ENCODE results near the gene GPC2.

The GPC2 gene

GRCh38 chr7:100122568-100122967 is 54.6 kb downstream of the GPC2 start:
- no peak for TF ChIP-seq MYC (IDR thresholded peaks at IDR 0.05; ENCODE audit: low read depth, low read length)
- no peak for TF ChIP-seq POLR2A (IDR thresholded peaks at IDR 0.05; ENCODE audit: extremely low read depth, insufficient read length)
- TF ChIP-seq, protein P1, sequence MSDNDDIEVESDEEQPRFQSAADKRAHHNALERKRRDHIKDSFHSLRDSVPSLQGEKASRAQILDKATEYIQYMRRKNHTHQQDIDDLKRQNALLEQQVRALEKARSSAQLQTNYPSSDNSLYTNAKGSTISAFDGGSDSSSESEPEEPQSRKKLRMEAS (IDR thresholded peaks at IDR 0.05; ENCODE audit: low read depth, low read length) = no peak
- TF ChIP-seq, protein P2, sequence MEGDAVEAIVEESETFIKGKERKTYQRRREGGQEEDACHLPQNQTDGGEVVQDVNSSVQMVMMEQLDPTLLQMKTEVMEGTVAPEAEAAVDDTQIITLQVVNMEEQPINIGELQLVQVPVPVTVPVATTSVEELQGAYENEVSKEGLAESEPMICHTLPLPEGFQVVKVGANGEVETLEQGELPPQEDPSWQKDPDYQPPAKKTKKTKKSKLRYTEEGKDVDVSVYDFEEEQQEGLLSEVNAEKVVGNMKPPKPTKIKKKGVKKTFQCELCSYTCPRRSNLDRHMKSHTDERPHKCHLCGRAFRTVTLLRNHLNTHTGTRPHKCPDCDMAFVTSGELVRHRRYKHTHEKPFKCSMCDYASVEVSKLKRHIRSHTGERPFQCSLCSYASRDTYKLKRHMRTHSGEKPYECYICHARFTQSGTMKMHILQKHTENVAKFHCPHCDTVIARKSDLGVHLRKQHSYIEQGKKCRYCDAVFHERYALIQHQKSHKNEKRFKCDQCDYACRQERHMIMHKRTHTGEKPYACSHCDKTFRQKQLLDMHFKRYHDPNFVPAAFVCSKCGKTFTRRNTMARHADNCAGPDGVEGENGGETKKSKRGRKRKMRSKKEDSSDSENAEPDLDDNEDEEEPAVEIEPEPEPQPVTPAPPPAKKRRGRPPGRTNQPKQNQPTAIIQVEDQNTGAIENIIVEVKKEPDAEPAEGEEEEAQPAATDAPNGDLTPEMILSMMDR (IDR thresholded peaks at IDR 0.05; ENCODE audit: low read depth, low read length) = no peak
- H3K4me3 ChIP-seq (ENCODE audit: low read depth, low read length) = no peak overlapping the region
- DNase-seq (ENCODE audit: low read depth) = no peak

GRCh38 chr7:100122067-100122466 is 55.1 kb downstream of the GPC2 start:
- TF ChIP-seq, protein P2 (IDR thresholded peaks at IDR 0.05; ENCODE audit: low read depth, low read length) = no peak
- no peak for TF ChIP-seq MYC (IDR thresholded peaks at IDR 0.05; ENCODE audit: low read depth, low read length)
- no peak for TF ChIP-seq POLR2A (IDR thresholded peaks at IDR 0.05; ENCODE audit: extremely low read depth, insufficient read length)
- TF ChIP-seq, protein P1 (IDR thresholded peaks at IDR 0.05; ENCODE audit: low read depth, low read length) = no peak
- no peak for DNase-seq (ENCODE audit: low read depth)
- no peak overlapping the region for H3K4me3 ChIP-seq (ENCODE audit: low read depth, low read length)

- peak overlapping the region; percentile 99 for H3K4me3 ChIP-seq (ENCODE audit: low read depth, low read length)
- TF ChIP-seq, protein P1 (IDR thresholded peaks at IDR 0.05; ENCODE audit: low read depth, low read length) = no peak
- DNase-seq (ENCODE audit: low read depth) = no peak
These were observed 56.5 kb downstream of the GPC2 start for GRCh38 chr7:100120733-100121036.

DNA sequence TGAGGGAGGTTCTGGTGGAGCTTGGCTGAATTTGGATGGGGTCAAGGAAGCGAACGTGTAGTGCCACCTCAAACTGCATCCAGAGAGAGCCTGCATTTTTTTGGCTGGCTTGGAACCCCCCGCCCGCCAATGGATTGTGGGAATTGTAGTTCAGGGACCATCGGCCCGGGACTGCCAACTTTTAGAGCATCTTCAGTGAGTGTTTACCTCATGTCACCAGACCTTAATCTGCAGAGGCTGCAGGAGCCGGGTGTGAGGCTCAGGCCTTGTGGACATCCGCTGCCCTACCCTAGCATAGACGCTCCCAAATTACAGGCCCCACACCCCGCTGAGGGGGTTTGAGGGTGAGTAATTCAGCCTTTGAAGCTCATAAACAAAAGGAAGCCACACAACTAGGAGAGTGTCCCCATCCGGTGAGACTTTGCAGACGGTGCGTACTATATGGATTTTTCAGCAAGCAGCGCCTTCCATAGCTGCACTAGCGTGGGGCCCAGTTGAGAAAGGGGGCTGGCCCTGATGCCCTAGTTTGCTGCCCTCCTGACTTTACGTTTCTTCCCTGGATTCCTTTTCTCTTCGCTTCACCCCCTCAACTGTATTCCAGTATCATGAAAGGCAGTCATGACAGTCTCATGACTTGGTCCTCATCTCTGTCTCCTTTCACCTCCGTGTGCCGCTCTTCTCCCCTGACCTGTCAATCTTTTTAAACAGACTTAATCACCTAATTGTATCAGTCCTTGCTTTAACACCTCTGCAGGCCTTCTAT is 57.0 kb downstream of the GPC2 start:
- H3K4me3 ChIP-seq (ENCODE audit: low read depth, low read length) = peak overlapping the region; percentile 99
- TF ChIP-seq, protein P1 (IDR thresholded peaks at IDR 0.05; ENCODE audit: low read depth, low read length) = no peak
- TF ChIP-seq, protein P2 (IDR thresholded peaks at IDR 0.05; ENCODE audit: low read depth, low read length) = no peak
- peak; percentile 35; the same call in 1 of the 2 replicates for TF ChIP-seq MYC (IDR thresholded peaks at IDR 0.05; ENCODE audit: low read depth, low read length)
- peak; percentile 75 for DNase-seq (ENCODE audit: low read depth)
